Spleen (tissue), 7 donors: ENCODE measurements around the gene ENPP1.

Experiments
- CTCF ChIP-seq, 11 experiments: fragments of 200-600 bp in 7 of 11; fragments of 450-650 bp in 4 of 11; sonication (generic) in 4 of 11; IDR thresholded peaks in 8 of 11; conservative IDR thresholded peaks in 3 of 11; 1 replicate in 7 of 11; 2 replicates in 4 of 11; pipeline versions ENCODE4 v1.4.0 to v1.8.0; 2016 to 2021; ENCODE audit warnings: antibody characterized with exemption in 11 of 11, inconsistent platforms in 4 of 11, mild to moderate bottlenecking in 1 of 11
- POLR2A ChIP-seq, 3 donors: fragments of 450-650 bp; IDR thresholded peaks; one replicate each; pipeline ENCODE4 v1.5.1; 2017; ENCODE audit warnings: antibody characterized with exemption in 3 of 3, mild to moderate bottlenecking in 1 of 3
- POLR2AphosphoS5 ChIP-seq, 3 donors: sonication (generic); formaldehyde crosslinking; IDR thresholded peaks; one replicate each; pipeline ENCODE4 v1.5.1; 2017; ENCODE audit warnings: antibody characterized with exemption in 3 of 3
- donor health status: DM: no; HTN: no; CAD: no; lungs with moderate emphysema.
- donor health status: DM: no; HTN: no; CAD: no.
- donor health status: DM: no; HTN: no; CAD: no.

- TF ChIP-seq POLR2AphosphoS5 (IDR thresholded peaks at IDR 0.05) (no peak), CTCF (IDR thresholded peaks at IDR 0.05 in 8 of 11, conservative IDR thresholded peaks at IDR 0.05 in 3 of 11) (no peak), POLR2A (IDR thresholded peaks at IDR 0.05) (no peak)
Observed at GRCh38 chr6:131849799-131850198, 42.0 kb downstream of the ENPP1 start.
